Activated CD4-positive, alpha-beta T cell treated with anti-CD3 and anti-CD28 coated beads, Interleukin-2, Interleukin-4, amounts not matched to agents 100 ng/mL and 50 ng/mL, durations not matched to agents 16 hours and 8 hours (primary cell): ENCODE measurements around the gene CENPT.

ENCODE experiments used
- DNase-seq: peaks from one replicate; pipeline ENCODE4 v3.0.0-alpha.2; 2020; ENCODE audit warnings: low spot score

CENPT gene

DNA sequence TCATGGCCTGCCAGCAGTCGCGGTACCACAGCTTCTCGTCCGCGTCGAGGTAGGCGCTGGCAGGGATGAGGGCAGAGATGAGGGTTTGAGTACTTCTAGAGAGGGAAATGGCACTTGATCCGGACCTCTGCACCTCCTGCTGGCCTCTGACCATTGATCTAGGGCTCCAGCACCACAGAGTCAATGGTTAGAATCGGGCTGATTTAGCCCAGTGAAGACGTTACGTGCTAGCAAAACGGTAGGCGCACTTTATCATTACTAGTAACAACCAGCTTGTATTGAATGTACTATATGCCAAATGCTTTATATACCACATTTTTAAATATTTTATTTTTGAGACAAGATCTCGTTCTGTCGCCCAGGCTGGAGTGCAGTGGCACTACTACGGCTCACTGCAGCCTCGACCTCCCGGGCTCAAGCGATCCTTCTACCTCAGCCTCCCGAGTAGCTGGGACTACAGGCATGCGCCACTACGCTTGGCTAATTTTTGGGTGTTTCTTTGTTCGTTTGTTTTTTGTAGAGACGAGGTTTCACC is 40.3 kb downstream of the CENPT start:
- DNase-seq = no peak

DNA sequence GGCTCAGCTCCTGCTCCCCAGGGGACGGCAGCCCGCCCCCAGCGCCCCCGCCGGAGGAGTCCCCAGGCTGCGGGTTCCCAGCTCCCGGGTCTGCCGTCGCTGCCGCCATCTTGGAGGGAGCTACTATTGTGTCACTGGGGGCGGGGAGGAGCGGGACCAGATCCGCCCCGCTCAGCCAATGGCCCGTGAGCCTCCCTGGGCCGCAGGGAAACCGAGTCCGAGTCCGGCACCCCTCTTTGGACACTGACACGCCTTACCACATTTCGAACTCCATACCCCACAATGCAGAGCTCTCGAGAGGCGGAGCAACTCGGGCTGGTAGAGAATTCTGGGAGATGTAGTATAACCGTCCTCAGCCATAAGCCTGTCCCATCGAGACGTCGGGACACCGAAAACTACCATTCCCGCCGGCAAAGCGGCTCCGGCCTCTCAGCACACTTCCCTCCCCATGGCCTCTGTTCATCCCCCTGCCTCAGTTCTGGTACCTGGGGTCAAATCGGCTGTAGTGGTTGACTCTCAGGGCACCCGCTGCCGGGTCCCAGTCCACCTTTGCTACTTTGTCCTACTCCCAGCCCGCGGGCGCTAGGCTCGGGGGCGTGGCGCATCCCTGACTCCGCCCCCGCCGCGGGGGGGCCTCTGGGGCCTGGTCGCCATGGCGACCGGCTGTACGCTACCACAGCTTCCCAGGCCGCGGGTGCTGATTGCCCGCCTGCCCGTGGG is 40.9 kb downstream of the CENPT start, which contains the start of the genes RANBP10 and TSNAXIP1:
Gene RANBP10 (minus strand): TSS at position 133 of the 720 bp plus-strand sequence. CDS start 24 bp downstream, at position 109.
Gene TSNAXIP1 (plus strand): TSS at position 462 of the 720 bp plus-strand sequence. CDS start 261 bp downstream, outside the sequence.
- peak; percentile 99 for DNase-seq

DNA sequence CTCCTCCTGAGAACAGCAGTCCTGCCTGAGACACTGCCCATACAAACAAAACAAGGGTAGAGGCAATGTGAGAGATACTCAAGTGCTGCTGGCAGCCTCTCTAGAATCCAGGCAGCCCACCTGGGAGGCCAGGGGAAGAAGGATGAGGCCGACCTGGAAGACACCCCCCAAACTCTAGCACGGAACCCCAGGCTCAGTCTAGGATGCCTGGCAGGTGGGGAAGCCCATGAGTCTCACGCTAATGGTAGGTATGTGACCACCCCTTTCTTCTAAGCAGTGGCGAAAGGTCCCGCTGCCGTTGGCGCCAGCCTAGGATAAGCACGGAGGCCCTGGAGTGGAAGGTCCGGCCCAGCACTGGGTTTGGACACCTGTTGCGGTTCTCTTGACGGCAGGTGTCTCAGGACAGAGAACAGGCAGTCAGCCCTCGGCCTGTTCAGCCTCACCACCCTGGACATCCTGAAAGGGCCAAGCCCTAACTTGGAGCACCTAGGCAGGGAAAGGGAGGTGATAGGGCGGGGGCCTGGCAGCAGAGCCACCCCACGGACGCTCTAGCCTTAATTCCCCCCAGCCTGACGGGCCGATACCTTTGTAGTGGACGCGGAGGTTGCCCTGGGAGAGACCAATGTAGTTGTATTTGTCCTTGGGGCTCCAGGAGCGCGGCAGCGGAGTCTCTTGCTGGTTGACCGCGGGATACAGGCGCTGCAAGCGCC is 41.6 kb downstream of the CENPT start:
- DNase-seq = no peak

DNA sequence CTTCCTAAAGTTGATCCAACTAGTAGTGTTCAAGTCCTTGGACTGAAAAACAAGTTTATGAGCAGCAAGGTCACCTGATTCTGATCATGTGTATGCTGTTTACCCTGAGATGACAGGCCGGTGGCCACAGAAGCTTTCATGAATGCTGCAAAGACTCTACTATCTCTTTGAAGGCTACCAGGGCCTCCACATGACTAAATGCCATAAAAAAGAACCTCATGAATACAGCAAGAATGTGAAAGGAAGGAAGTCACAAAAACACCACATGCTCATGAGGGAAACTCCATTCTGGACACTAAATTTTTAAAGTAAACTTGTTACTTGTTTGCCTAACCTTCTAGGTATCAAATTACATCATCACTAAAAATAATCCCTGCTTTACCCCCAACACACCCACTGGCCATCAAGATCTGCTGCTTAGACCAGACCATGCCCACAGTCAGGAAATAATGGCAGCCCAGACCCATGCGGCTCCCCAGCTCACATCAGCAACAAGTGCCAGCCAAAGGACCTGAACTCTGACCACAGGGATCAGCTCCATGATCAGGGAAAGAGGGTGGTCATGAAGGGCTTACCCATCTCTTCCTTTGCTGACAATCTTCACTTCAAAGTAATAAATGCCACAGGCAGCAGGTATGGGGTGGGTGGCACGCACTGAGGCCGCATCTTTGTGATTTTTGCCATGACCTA is 42.5 kb downstream of the CENPT start:
- DNase-seq = no peak

DNA sequence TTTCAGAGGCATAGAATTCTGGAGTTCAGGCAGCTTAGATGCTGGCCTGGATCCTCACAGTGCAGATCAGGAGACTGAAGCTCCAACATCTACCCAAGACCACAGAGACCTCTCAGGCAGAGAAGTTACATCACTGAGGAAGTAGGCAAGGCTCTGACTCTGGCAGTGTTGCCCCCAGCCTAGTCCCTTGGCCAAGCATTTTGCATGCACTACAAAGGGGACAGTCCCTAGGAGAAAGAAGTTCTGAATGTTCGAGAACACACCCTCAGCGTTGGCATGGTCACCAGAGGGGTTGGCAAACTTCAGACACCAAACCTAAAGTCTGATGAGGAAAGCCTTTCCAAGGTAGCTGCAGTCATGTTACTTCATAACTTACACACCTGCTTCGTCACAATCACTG is 43.6 kb downstream of the CENPT start:
- no peak for DNase-seq

DNA sequence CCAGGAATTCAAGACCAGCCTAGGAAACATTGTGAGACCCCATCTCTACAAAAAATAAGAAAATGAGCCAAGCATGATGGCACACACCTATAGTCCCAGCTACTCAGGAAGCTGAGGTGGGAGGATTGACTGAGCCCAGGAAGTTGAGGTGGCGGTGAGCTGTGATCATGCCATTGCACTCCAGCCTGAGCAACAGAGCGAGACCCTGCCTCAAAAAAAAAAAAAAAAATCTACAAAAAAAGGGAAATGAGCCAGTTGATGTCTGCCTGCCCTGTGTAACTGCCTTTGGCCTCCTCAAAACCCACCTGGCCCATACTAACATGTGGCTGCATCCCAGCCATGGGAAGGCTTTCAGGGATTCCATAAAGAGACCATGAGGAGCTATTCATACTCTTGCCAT is 45.6 kb downstream of the CENPT start:
- DNase-seq = peak; percentile 56

DNA sequence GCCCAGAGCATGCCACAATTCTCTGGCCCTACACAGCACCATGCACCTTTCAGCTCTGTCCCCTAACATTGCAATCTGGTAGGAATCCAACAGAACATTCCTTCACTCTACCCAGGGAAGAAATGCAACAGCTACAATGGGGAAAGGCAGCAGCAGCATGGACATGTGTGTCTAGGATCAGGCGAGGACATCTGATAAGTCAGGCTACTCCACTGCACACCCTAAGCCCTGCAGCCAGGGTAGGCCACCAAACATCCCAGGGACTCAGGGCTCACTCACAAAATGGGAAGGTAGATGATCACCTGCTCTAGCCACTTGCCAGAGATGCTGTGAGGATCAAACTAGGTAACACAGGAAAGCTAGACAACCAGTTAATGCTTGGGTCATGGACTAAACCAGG is 46.3 kb downstream of the CENPT start:
- no peak for DNase-seq

DNA sequence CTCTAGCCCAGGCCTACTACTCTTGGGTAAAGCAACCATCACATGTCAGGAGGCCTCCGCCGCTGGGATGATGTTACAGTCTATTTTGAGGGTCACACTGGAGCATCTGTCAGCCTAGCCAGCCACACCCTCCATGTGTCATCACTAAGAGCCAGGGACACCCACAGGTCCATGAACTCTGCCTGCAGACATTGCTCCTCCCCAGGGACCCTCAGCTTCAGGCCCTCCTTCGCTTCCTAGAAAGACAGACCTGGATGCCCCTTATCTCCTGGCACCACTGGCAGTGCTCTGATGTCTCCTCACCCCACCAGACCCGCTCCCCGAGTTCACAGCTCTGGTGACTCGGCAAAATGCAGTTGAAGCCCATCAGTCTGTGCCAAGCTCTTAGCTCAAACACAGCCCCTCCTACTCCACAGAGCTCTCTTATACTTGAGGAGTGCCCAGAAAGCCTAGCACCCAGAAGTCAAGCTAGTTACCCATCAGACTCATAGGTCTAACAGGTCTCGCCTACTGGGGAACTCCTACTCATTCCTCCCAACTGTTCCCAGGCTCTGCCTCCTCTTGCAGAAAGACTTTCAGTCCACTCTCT is 47.1 kb downstream of the CENPT start:
- no peak for DNase-seq

DNA sequence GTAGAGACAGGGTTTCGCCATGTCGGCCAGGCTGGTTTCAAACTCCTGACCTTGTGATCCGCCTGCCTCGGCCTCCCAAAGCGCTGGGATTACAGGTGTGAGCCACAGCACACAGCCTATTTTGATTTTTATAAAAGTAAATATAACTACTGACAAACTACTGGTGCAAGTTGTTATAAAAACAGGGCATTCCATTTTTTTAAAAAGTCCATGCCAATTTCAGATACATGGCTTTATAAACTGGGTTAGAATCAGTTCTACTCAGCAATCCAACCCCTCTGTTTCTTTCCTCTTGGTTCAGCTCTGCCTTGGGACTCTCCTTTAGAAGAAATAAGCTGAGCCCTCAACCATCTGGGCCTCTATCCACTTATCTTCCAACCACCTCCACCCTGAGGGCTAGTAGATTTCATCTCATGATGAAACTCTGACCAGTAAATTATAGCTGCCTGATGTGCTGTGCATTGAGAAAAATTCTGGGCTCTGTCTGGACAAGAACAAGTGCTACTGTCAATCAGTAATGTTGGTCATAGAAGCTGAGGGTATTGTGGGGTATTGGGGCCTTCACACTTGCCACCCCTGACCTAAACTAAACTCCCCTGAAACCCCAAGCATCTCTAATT is 51.3 kb downstream of the CENPT start:
- no peak for DNase-seq

DNA sequence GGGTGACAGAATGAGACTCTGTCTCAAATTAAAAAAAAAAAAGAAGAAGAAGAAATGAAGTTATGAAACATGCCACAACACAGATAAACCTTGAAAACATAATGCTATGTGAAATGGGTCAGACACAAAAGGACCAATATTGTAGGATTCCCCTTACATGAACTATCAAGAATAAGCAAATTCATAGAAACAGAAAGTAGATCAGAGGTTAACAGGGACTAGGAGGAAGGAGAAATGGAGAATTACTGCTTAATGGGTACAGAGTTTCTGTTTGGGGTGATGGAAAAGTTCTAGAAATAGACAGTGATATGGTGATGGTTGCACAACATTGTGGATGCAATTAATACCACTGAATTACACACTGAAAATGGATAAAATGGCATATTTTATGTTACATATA is 57.4 kb downstream of the CENPT start:
- no peak for DNase-seq

DNA sequence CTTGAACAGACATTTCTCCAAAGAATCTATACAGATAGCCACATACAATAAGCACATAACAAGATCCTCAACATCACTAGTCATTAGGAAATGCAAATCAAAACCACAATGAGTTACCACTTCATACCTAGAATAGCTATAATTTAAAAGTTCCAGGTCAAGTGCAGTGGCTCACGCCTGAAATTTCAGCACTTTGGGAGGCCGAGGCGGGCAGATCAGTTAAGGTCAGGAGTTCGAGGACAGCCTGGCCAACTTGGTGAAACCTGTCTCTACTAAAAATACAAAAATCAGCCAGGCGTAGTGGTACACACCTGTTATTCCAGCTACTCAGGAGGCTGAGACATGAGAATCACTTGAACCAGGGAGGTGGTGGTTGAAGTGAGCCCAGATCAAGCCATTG is 61.0 kb downstream of the CENPT start:
- DNase-seq = no peak

DNA sequence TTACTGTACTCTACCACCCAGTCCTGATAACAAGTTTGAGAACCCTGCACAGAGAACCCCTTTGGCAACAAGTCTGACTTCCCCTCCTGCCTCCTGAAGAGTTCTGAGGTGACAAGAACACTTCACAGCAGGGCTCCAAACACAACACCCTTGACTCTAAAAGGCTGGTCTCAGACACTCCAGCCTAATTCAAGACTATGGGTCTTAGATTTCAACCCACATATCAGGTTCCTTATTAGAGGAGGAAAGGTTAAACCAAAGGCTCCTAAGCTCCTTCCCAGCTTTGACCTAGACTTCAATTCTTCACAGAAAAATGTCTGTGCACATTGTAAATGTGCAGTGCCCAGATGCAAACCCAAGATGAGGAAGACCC is 64.2 kb downstream of the CENPT start:
- no peak for DNase-seq

DNA sequence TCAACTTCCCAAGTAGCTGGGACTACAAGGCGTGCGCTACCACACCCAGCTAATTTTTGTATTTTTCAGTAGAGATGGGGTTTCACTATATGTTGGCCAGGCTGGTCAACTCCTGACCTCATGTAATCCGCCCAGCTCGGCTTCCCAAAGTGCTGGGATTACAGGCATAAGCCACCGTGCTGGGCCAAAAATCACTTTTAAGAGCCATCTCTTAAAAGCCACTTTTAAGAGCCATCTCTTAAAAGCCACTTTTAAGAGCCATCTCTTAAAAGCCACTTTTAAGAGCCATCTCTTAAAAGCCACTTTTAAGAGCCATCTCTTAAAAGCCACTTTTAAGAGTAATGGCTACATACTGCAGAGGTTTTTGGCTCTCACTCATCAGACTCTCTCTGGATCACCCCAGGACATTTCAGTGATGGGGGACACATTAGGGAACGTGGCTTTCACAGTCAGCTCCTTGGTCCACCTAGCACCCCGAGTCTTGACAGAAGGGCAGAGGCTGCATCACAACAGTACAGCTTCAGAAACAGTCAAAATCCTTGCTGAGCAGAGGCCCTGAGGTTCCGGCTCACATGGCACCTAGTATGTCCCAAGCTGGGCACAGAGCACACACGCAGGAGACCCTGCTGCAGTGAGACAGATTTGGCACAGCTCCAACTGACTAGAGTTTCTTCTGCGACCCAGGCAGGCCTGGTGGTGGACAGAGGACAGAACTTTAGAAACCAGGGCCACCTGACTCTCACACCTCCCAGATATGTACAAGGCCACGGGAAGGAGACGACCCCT is 64.7 kb downstream of the CENPT start:
- DNase-seq = no peak

DNA sequence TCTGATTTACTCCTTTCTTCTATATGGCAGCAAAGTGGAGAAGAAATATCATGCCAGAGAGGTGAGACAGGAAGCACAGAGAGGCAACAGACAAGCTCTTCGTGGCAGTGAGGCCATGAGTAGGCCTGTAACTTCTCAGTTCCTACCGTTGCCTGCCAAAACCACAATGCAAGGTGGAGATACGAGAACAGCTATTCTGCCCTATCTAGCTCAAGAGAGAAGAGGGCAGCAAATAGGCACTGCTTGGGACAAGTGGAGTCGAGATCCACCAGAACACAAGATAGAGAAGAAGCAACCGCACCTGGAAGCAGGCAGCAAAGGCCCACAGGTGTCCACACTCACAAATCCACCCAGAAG is 66.0 kb downstream of the CENPT start:
- peak; percentile 22 for DNase-seq

DNA sequence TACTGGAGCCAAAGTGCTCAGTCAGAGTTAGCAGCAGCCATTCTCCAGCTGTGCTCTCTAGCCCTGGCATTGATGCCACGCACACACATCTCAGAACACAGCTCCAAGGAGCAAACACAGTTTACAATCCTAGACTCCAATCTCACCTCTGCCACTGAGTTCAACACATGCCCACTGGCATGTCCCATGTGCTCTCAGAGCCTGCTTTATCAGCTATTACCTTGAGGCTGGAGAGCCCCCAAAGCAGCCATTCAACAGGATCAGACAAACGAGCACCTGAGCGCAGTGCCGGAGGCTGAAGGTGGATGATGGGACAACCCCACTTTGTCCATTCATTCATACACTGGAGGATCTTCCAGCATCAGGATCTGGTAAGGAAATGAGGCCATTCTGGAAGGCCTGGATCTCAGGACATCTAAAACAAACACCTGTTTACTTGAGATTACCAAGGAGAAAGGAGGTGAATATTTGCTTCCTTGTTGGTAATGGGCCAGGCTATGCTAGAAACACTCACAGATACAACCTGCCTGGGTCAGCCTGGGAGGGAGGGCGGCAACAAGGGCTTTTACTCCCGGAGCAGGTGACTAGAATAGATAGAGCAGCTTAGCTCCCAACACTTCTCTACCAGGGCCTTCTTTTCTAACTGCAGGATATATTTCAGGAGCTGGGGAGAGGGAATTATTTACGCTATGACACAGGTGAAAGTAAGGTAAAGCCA is 66.5 kb downstream of the CENPT start:
- DNase-seq = no peak

DNA sequence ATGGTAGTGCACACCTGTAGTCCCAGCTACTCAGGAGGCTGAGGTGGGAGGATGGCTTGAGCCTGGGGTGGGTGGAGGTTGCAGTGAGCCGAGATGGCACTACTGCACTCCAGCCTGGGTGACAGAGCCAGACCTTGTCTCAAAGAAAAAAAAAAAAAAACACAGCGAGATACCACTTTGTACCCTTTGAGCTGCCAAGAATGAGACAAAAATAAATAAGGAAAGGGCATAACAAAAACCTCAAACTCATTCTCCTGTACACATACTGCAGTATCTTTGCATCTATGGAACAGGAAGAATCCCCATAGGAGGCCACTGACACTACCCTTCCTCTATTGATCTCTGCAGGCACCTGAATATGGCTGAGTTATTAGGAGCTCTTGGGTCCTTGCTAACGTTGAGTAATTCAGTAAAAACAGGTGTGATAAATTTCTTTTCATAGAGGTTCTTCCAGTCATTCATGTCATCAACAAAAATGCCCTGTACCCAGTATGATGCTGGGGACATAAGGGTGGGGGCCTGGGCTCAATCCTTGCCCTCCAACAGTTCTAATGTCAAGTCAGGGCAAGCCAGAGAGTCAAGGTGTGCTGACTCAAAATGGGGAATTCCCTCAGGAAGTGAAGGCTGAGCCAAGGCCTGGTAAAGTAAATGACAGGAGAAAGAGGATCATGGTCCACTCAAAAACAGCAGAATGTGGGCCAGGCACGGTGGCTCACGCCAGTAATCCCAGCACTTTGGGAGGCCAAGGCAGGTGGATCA is 68.1 kb downstream of the CENPT start:
- no peak for DNase-seq
